D721Med (cell line): ENCODE results near the gene ANKFY1.
"Not testable (repeated sequence)": the region's sequence is repeated elsewhere in the genome, so short reads cannot be mapped to it uniquely, and the experiment has no call there.

Source experiments
- DNase-seq: peaks from one replicate; pipeline ENCODE4 v3.0.0; 2011; ENCODE audit warnings: low spot score; ENCODE audit not compliant: insufficient read length
- FAIRE-seq: peaks from 2 replicates; lab custom pipeline; 2011; peaks lifted over from hg19 to GRCh38; lab: Jason Lieb, UNC
- TF ChIP-seq, protein P1 (sequence below): IDR thresholded peaks from 2 replicates; pipeline ENCODE4 v1.5.1; 2012; ENCODE audit warnings: mild to moderate bottlenecking, control low read depth; ENCODE audit not compliant: insufficient read depth; ENCODE audit errors: missing control alignments

Gene ANKFY1

DNA sequence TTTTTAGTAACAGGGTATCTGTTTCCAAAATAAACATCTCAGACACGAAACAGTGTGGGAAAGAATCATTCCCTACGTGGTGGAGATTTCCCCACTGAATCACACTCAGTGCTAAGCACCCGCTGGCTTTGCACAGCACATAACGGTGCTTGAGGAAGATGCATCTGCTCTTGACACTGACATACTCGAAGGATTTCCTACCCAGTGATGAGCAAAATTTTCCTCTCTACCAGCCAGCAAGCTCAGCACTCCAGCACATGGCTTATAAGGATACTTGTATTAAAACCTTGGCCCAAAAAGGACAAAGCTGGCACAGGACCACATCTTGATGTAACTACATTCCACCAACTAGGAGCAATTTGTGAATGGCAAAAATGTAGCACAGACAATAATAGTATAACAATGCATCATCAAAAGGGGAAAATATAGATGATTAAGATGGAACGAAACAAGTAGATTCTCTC lies 59.0 kb downstream of the ANKFY1 start:
- no peak for DNase-seq
- no peak for FAIRE-seq
- TF ChIP-seq, protein P1, sequence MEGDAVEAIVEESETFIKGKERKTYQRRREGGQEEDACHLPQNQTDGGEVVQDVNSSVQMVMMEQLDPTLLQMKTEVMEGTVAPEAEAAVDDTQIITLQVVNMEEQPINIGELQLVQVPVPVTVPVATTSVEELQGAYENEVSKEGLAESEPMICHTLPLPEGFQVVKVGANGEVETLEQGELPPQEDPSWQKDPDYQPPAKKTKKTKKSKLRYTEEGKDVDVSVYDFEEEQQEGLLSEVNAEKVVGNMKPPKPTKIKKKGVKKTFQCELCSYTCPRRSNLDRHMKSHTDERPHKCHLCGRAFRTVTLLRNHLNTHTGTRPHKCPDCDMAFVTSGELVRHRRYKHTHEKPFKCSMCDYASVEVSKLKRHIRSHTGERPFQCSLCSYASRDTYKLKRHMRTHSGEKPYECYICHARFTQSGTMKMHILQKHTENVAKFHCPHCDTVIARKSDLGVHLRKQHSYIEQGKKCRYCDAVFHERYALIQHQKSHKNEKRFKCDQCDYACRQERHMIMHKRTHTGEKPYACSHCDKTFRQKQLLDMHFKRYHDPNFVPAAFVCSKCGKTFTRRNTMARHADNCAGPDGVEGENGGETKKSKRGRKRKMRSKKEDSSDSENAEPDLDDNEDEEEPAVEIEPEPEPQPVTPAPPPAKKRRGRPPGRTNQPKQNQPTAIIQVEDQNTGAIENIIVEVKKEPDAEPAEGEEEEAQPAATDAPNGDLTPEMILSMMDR: no peak

DNA sequence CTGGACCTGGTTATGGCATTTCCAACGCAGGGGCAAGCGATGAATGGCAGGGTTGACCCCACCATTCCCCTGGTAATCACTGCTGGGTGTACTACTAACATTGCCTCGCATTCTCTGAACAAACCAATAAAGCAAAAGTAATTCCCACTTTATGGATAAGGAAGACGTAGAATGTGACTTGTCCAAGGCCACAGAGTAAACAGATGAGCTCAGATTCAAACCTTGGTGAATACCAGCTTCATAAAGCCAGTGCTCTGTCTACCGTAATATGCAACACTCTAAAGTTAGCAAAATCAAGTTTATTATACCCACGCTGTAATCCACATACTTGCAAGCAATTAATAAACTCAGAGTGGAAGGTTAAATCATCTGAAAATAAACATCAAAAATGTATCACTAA lies 59.6 kb downstream of the ANKFY1 start:
- TF ChIP-seq, protein P1: no peak
- no peak for FAIRE-seq
- no peak for DNase-seq

DNA sequence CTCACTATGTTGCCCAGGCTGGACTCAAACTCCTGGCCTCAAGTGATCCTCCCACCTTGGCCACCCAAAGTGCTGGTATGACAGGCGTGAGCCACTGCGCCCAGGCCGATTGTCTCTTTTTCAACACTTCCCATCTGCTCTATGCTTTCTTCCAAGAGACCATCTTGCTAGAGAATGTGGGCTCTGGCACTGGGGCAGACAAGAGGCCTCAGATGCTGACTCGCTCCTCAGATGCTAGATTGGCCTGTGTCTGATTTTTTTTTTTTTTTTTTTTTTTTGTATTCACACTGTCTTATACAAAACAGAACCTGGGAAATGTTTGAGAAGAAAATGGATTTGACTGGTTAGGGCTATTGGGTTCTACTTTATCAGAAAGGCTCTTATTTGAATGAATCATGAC lies 62.6 kb downstream of the ANKFY1 start:
- FAIRE-seq (no peak), DNase-seq (no peak)
- TF ChIP-seq, protein P1: no peak

DNA sequence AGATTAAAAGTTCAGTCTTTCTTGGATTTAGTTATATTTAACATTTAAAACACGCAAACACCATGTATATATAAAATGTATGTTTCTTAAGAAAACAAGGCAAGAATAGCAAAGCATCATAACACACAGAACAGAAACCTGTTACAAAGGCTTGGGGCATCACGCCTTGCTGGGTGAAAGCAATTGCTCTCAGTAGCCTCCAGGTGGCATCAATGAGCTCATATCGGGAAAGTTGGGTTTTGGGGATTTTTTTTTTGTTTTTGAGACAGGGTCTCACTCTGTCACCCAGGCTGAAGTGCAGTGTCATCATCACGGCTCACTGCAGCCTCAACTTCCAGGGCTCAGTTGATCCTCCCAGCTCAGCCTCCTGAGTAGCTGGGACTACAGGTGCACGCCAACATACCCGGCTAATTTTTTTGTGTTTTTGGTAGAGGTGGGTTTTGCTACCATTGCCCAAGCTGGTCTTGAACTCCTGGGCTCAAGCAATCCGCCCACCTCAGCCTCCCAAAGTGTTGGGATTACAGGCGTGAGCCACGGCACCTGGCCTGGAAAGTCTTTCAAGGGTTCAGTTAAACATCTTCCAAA lies 63.9 kb downstream of the ANKFY1 start:
- FAIRE-seq (peak; percentile 32), DNase-seq (peak; percentile 51)
- TF ChIP-seq, protein P1: peak; percentile 44

DNA sequence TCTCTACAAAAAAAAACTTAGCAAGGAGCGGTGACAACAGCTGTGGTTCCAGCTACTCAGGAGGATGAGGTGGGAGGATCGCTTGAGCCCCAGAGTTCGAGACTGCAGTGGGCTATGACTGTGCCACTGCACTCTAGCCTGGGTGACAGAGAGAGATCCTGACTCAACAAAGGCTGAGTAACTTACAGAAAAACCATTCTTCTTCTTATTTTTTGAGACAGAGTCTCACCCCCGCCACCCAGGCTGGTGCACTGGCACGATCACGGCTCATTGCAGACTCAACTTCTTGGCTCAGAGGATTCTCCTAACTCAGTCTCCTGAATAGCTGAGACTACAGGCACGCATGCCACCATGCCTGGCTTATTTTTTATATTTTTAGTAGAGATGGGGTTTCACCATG lies 64.8 kb downstream of the ANKFY1 start:
- TF ChIP-seq, protein P1: no peak
- FAIRE-seq (no peak), DNase-seq (no peak)

DNA sequence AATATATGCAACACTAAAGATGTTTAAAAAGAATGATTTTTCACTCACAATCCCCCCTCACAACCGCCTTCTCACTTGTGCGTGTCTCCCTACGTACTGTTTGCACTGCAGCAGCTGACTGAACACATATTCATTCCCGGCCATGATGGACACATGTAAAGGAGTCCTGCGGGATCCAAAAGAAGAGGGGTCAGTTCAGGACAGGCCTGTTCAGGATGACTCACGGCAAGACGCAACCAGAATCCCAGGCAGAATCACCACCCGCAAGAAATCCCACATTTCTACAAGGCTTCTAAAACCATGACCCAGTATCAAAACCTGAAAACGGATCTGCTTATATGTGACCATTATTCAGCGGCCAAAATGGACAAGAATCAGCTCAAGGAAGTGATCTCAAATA lies 68.5 kb downstream of the ANKFY1 start:
- TF ChIP-seq, protein P1: no peak
- DNase-seq: no peak
- FAIRE-seq: no peak

DNA sequence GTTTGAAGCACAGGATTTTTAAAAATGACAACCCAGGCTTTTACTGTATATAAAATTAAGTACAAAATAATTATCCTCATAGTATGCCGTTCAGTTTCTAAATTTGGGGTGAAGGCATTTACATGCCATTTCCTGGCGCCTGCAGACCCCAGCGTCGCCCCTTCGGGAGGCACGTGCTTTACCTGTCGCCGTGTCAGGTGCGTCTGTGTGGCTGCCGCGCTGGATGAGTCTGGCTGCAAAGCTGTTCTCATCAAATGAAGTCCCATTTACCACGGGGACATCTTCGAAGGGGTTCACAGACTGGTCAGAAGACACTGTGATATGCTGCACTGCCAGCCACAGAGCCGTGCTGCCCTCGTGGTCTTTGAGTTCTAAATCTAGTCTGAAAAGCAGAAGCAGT lies 69.0 kb downstream of the ANKFY1 start:
- DNase-seq: no peak
- FAIRE-seq: no peak
- TF ChIP-seq, protein P1: no peak

DNA sequence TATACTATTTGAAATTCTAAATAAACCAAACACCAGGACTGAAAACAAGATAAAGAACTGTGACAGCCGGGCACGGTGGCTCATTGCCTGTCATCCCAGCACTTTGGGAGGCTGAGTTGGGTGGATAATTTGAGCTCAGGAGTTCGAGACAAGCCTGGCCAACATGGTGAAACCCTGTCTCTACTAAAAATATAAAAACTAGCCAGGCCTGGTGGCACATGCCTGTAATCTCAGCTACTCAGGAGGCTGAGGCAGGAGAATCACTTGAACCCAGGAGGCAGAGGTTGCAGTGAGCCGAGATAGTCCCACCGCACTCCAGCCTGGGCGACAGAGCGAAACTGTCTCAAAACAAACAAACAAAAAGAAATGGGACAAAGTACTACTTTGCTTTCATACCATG lies 73.0 kb downstream of the ANKFY1 start:
- not testable (repeated sequence) for FAIRE-seq

More for the DNA sequence above, 73.0 kb downstream of the ANKFY1 start:
- not testable (repeated sequence) for DNase-seq
